NCI-H1694 treated with DMSO at 0.1 percent for 48 hours (cell line): ENCODE results near the gene TRAK1.

Experiments used
- DNase-seq: peaks from one replicate; lab custom pipeline; 2025; lab: John Stamatoyannopoulos, UW

The TRAK1 gene

GRCh38 chr3:42123824-42124658 is 32.9 kb downstream of the TRAK1 start:
- DNase-seq, result no peak

DNA sequence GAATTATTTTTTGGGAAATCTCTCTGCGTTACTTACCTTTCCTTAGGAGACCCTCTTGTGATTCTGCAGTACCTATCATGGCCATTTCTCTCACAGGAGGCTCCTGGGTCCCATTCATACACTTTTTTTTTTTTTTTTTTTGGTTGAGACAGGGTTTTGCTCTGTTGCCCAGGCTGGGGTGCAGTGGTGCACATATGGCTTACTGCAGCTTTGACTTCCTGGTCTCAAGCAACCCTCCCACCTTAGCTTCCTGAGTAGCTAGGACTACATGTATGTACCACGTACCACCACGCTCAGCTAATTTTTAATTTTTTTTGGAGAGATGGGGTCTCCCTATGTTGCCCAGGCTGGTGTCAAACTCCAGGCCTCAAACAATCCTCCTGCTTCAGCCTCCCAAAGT is 36.1 kb downstream of the TRAK1 start:
- DNase-seq, result no peak

- no peak for DNase-seq
Observed at GRCh38 chr3:42128526-42128925, 37.4 kb downstream of the TRAK1 start.

- DNase-seq, result no peak
Observed at GRCh38 chr3:42129014-42129953, 38.1 kb downstream of the TRAK1 start.

- no peak for DNase-seq
Observed at GRCh38 chr3:42130007-42130328, 38.8 kb downstream of the TRAK1 start.

DNA sequence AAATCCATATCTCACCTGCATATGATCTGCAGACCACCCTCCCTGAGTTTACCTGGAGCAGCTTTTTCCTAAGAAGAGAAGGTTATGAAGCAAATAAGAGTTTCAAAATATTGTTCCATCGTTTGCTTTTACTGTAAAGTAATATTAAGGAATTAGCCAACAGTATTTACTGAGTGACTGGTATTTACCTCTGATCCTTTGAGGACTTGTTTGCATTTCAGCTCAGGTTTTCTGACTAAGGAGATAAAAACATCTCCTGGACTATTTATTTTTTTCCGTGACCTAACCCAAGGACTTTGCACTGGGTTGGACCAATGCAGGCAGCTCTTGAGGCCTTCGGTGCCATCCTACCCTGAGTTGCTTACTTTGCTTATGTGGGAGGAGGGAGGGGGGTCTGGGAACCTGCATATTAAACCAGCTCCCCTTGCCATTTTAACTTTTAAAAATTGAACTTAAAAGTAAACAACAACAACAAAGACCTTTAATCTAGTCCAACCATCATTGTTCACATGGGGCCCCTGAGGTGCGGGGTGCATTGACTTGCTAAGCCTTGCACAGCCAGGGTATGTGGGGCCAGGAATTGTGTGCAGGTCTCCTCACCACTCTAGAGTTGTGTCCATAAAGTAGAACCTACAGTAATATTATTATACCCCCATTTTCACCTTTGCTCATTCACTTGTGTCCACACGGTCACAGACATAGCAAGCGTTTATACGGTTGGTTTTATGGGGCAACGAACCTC is 39.3 kb downstream of the TRAK1 start:
- DNase-seq, result no peak

- DNase-seq, result no peak
Observed at GRCh38 chr3:42133500-42134298, 42.5 kb downstream of the TRAK1 start.

GRCh38 chr3:42134867-42135464 is 43.8 kb downstream of the TRAK1 start:
- no peak for DNase-seq

GRCh38 chr3:42139621-42140453 is 48.7 kb downstream of the TRAK1 start:
- no peak for DNase-seq

- DNase-seq, result no peak
Observed at GRCh38 chr3:42140665-42141203, 49.6 kb downstream of the TRAK1 start.

DNA sequence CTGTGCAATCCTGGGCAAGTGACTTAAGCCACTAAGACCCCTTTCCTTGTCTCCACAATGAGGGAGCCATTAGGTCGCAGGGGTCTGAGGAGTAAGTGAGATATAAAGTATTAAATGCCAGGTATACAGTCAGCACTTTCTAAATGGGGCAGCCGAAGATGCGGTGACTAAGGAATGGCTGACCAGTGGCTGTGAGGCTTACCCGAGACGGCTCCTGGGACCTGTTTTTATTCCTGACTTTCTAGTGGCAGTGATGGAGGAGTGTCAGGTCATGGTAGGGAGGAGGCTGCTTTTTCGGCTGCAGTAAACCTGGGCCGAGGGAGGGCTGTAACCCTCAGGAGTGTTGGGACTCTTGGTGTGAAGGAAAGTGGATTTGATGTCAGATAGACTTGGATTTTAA is 52.3 kb downstream of the TRAK1 start:
- DNase-seq, result no peak

- DNase-seq, result no peak
Observed at GRCh38 chr3:42144209-42144608, 53.1 kb downstream of the TRAK1 start.

GRCh38 chr3:42148086-42148848 is 57.1 kb downstream of the TRAK1 start:
- no peak for DNase-seq

DNA sequence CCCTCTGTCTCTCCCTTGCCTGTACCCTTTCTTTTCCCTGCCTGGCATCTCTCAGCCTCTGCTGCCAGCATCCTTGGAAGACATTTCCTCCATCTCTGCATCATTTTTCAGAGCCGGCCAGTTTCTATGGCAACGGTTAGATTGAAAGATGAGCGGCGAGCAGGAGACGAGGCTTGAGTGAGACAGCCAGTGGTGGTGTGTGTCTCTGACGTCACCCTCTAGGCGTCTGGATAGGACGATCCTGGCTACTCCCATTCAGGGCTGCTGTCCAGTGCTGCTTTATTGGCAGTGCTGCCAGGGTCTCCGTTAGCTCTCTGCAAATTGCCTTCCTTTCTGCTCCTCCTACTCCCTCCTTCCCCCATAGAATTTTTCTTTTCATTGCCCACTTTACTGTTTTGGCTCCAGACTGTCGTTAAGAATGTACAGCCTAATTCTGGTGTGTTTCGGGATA is 57.9 kb downstream of the TRAK1 start:
- DNase-seq, result no peak

DNA sequence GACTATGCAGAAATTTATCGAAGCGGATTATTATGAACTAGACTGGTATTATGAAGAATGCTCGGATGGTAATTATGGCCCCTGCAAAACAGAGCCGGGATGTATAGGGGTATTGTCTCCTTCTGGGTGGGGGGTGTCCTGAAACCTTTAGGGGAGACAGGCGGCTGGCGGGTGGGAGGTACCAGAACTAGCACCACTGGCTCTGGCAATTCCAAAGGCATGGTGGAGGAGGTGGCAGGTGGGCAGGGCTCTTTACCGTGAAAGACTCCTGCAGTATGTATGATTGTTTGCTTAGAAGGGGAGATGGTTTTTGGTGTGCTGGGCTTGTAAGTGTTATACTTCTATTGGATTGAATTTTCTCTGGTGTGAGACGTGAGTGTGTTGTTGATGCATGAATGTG is 58.4 kb downstream of the TRAK1 start:
- no peak for DNase-seq

DNA sequence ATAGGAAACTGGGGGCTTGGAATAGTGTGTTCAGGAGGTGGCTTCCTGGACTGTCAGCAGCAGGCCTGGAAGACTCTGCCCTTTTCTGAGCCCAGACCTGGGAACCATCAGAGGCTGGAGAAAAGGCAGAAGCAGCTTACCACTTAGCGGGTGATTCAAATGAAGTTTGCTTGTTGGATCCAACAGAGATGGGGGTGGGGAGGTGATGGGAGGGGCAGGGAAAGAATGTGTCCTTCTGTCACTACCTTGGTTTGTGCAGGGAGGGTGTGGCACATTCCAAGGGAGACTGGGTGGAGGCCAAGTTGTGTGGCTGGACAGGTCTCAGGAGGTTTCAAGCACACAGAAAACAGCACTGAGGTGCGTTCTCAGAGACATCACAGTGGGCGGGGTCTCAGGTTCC is 58.8 kb downstream of the TRAK1 start:
- no peak for DNase-seq

- no peak for DNase-seq
Observed at GRCh38 chr3:42151596-42152168, 60.5 kb downstream of the TRAK1 start.

DNA sequence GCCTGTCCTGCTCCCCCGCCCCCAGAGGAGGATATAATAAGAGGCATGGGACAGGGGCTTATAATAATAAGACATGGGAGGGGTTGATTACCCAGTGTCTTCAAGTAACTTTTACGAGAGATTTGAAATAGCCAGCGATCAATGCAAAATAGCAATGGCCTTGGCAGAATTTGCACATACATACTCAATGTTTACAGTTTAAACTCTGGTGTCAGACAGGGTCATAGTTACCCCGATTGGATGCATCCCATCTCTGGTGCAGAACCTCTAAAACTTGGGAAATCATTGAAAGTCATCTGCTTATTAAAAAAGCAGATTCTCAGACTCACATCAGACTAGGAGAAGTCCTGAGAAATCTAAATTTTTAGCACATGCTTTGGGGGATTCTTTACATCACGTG is 61.0 kb downstream of the TRAK1 start:
- DNase-seq, result no peak

- DNase-seq, result no peak
Observed at GRCh38 chr3:42153039-42153438, 61.9 kb downstream of the TRAK1 start.
